ENCODE data around the gene LRCOL1.

Gene LRCOL1

GRCh38 chr12:132610866-132611602, 652 bp upstream of the LRCOL1 start:
- Histone ChIP-seq H3F3A (ENCODE audit: insufficient read depth, low read length) (no peaks in the 10 kb centered on the region), H3K27me3 (replicated peaks; ENCODE audit: insufficient read depth, low read length) (peaks cover 5% of the 10 kb centered on the region), H3K4me2 (ENCODE audit: low read depth, low read length) (no peak overlapping the region), H3K9ac (ENCODE audit: low read length) (no peak overlapping the region), H3K4me1 (ENCODE audit: low read length) (no peaks in the 10 kb centered on the region), H3K4me3 (ENCODE audit: low read length) (no peak overlapping the region), H3K9me2 (replicated peaks; ENCODE audit: insufficient read depth, low read length) (no peaks in the 10 kb centered on the region), H3K79me2 (ENCODE audit: low read length) (no peaks in the 10 kb centered on the region), H2AFZ (ENCODE audit: low read length) (no peak overlapping the region), H4K20me1 (ENCODE audit: insufficient read depth, low read length) (no peaks in the 10 kb centered on the region), H3K36me3 (replicated peaks; ENCODE audit: insufficient read depth, low read length) (no peaks in the 10 kb centered on the region), H3K27ac (ENCODE audit: low read length) (no peak overlapping the region), H3K9me3 (replicated peaks; ENCODE audit: insufficient read depth, low read length) (no peaks in the 10 kb centered on the region)
- TF ChIP-seq CTCF (IDR thresholded peaks at IDR 0.05; ENCODE audit: low read length) (no peak), EZH2phosphoT487 (IDR thresholded peaks at IDR 0.05; ENCODE audit: low read length) (no peak)
- DNase-seq = no peak

GRCh38 chr12:132608231-132609171, 1.9 kb downstream of the LRCOL1 start:
- Histone ChIP-seq H2AFZ (ENCODE audit: low read length) (no peak overlapping the region), H3K27me3 (replicated peaks; ENCODE audit: insufficient read depth, low read length) (peaks cover 5% of the 10 kb centered on the region), H3K4me2 (ENCODE audit: low read depth, low read length) (no peak overlapping the region), H3K9me3 (replicated peaks; ENCODE audit: insufficient read depth, low read length) (no peaks in the 10 kb centered on the region), H3F3A (ENCODE audit: insufficient read depth, low read length) (no peaks in the 10 kb centered on the region), H3K27ac (ENCODE audit: low read length) (no peak overlapping the region), H3K36me3 (replicated peaks; ENCODE audit: insufficient read depth, low read length) (no peaks in the 10 kb centered on the region), H4K20me1 (ENCODE audit: insufficient read depth, low read length) (no peaks in the 10 kb centered on the region), H3K9ac (ENCODE audit: low read length) (no peak overlapping the region), H3K9me2 (replicated peaks; ENCODE audit: insufficient read depth, low read length) (no peaks in the 10 kb centered on the region), H3K79me2 (ENCODE audit: low read length) (no peaks in the 10 kb centered on the region), H3K4me3 (ENCODE audit: low read length) (no peak overlapping the region), H3K4me1 (ENCODE audit: low read length) (no peaks in the 10 kb centered on the region)
- no peak for TF ChIP-seq CTCF (IDR thresholded peaks at IDR 0.05; ENCODE audit: low read length)
- no peak for TF ChIP-seq EZH2 (optimal IDR thresholded peaks at IDR 0.05; ENCODE audit: low read depth, low read length)
- TF ChIP-seq EZH2phosphoT487 (IDR thresholded peaks at IDR 0.05; ENCODE audit: low read length) = no peak
- DNase-seq = no peak

GRCh38 chr12:132606927-132607326, 3.5 kb downstream of the LRCOL1 start:
- Histone ChIP-seq H2AFZ (ENCODE audit: low read length) (no peak overlapping the region), H3K9ac (ENCODE audit: low read length) (no peak overlapping the region), H3K27me3 (replicated peaks; ENCODE audit: insufficient read depth, low read length) (peaks cover 5% of the 10 kb centered on the region), H3K9me3 (replicated peaks; ENCODE audit: insufficient read depth, low read length) (no peaks in the 10 kb centered on the region), H3K27ac (ENCODE audit: low read length) (no peak overlapping the region), H3F3A (ENCODE audit: insufficient read depth, low read length) (no peaks in the 10 kb centered on the region), H3K36me3 (replicated peaks; ENCODE audit: insufficient read depth, low read length) (no peaks in the 10 kb centered on the region), H3K4me3 (ENCODE audit: low read length) (no peak overlapping the region), H3K4me2 (ENCODE audit: low read depth, low read length) (no peak overlapping the region), H3K79me2 (ENCODE audit: low read length) (no peaks in the 10 kb centered on the region), H3K9me2 (replicated peaks; ENCODE audit: insufficient read depth, low read length) (no peaks in the 10 kb centered on the region), H4K20me1 (ENCODE audit: insufficient read depth, low read length) (no peaks in the 10 kb centered on the region), H3K4me1 (ENCODE audit: low read length) (no peaks in the 10 kb centered on the region)
- TF ChIP-seq CTCF (IDR thresholded peaks at IDR 0.05; ENCODE audit: low read length) (no peak), EZH2 (optimal IDR thresholded peaks at IDR 0.05; ENCODE audit: low read depth, low read length) (no peak), EZH2phosphoT487 (IDR thresholded peaks at IDR 0.05; ENCODE audit: low read length) (no peak)
- no peak for DNase-seq
